ENCODE data around the gene PABPN1L. TPM values are rescaled to one million over a fixed set of nuclear protein-coding genes. Genes with fewer than 3 reads are reported as not detected.

Gene PABPN1L
- total and polyA plus RNA-seq, 10 of the 15 experiments (the other 5 are each of a cell fraction or from before 2014, with no cell fraction given) = not detected

- RAD21 ChIA-PET (ENCODE audit: unreplicated experiment) = no interaction called here
- DNase-seq (ENCODE audit: low read depth, low spot score) = no peak
- POLR2A ChIA-PET = no interaction called here
- H2AFZ ChIP-seq (ENCODE audit: control insufficient read depth, low read depth, low read length) = no peak overlapping the region
- CTCF ChIA-PET = interaction anchor here (0.6 to 1.5 kb wide), 2 partner anchors 39 to 48 kb away, joined by 3 to 6 read pairs; partner anchors contain the start of genes GALNS and TRAPPC2L
- H3K79me2 ChIP-seq (ENCODE audit: control insufficient read depth, insufficient read depth, low read length) = no peaks in the 10 kb centered on the region
- no peak overlapping the region for H3K9ac ChIP-seq (ENCODE audit: control insufficient read depth, insufficient read depth, low read length)
- no peaks in the 10 kb centered on the region for H3K27me3 ChIP-seq (replicated peaks in 1 of 2; ENCODE audit: control insufficient read depth in 2 of 2, insufficient read depth in 2 of 2, low read length in 1 of 2)
- FAIRE-seq = no peak
- no peak for ATAC-seq
- 89% methylated on average over 18 of the region's 18 CpGs for WGBS (ENCODE audit: insufficient coverage, insufficient replicate concordance, low lambda C conversion rate, missing lambda C conversion rate)
- H3K4me3 ChIP-seq = no peak overlapping the region
- H3K4me2 ChIP-seq (ENCODE audit: control insufficient read depth, insufficient read depth) = no peak overlapping the region
- no peaks in the 10 kb centered on the region for H4K20me1 ChIP-seq (ENCODE audit: control insufficient read depth, insufficient read depth)
- no peaks in the 10 kb centered on the region for H3K36me3 ChIP-seq (ENCODE audit: control insufficient read depth in 2 of 2, insufficient read depth in 2 of 2, low read length in 1 of 2)
- intact Hi-C loops (cut with micrococcal nuclease; ENCODE audit: unreplicated experiment) (no loop called here), in situ Hi-C loops (cut with MboI) (no loop called here)
- BruUV-seq (replicated peaks) = no TSS peak
- TF ChIP-seq CTCF (IDR thresholded peaks at IDR 0.05 in 2 of 3, conservative IDR thresholded peaks at IDR 0.05 in 1 of 3; ENCODE audit: control insufficient read depth in 2 of 3, extremely low read depth in 1 of 3, insufficient read depth in 1 of 3, low read depth in 3 of 3, low read length in 3 of 3) (no peak), YY1 (IDR thresholded peaks at IDR 0.05; ENCODE audit: low read depth, low read length) (no peak), USF2 (IDR thresholded peaks at IDR 0.05; ENCODE audit: borderline replicate concordance, low read depth, low read length) (no peak), MAX (IDR thresholded peaks at IDR 0.05; ENCODE audit: low read depth, low read length) (no peak), TARDBP (IDR thresholded peaks at IDR 0.05; ENCODE audit: borderline replicate concordance) (no peak), SREBF1 (IDR thresholded peaks at IDR 0.05; ENCODE audit: low read length) (no peak)
- H3K4me1 ChIP-seq (ENCODE audit: control insufficient read depth, insufficient read depth, low read length) = no peaks in the 10 kb centered on the region
- H3K9me3 ChIP-seq (replicated peaks; ENCODE audit: control insufficient read depth, insufficient read depth, low read length) = no peaks in the 10 kb centered on the region
- SMC1A ChIA-PET (ENCODE audit: uncharacterized antibody, unreplicated experiment) = no interaction called here
- H3K27ac ChIP-seq (ENCODE audit: control insufficient read depth, insufficient read depth) = no peak overlapping the region
Measured at GRCh38 chr16:88818575-88818874, 47.9 kb downstream of the PABPN1L start.
